Kidney (tissue), 14 donors: ENCODE results near the gene TREML2. TPM values are rescaled to one million over a fixed set of nuclear protein-coding genes. Genes with fewer than 3 reads are reported as not detected.
"Not testable (repeated sequence)": the region's sequence is repeated elsewhere in the genome, so short reads cannot be mapped to it uniquely, and the experiment has no call there.

Source experiments
- DNase-seq, 5 donors: peaks; one replicate each; pipeline ENCODE4 v3.0.0-alpha.2; 2013 to 2020
- FAIRE-seq: peaks from 2 replicates; lab custom pipeline; 2012; peaks lifted over from hg19 to GRCh38; lab: Jason Lieb, UNC
- H3K27ac ChIP-seq, 2 donors: one replicate each; pipeline ENCODE4 v1.7.0; 2013; ENCODE audit warnings: low read depth in 2 of 2, low read length in 2 of 2, inconsistent platforms in 1 of 2
- H3K27me3 ChIP-seq: one replicate; pipeline ENCODE4 v1.7.1; 2013; ENCODE audit warnings: low read length, inconsistent platforms; ENCODE audit not compliant: control insufficient read depth, insufficient read depth
- H3K36me3 ChIP-seq, 3 donors: one replicate each; pipeline versions ENCODE4 v1.7.0 to v1.7.1; 2013; ENCODE audit warnings: low read length in 3 of 3, control low read depth in 1 of 3, inconsistent platforms in 1 of 3; ENCODE audit not compliant: insufficient read depth in 3 of 3, control insufficient read depth in 2 of 3
- H3K4me1 ChIP-seq, 3 donors: one replicate each; pipeline versions ENCODE4 v1.7.0 to v1.7.1; 2013; ENCODE audit warnings: low read length in 3 of 3, inconsistent platforms in 1 of 3, low read depth in 1 of 3; ENCODE audit not compliant: control insufficient read depth in 2 of 3, insufficient read depth in 2 of 3
- H3K4me3 ChIP-seq, 3 donors: one replicate each; pipeline versions ENCODE4 v1.7.0 to v1.8.1; 2013; ENCODE audit warnings: low read length in 3 of 3, control low read depth in 1 of 3, inconsistent platforms in 1 of 3
- H3K9ac ChIP-seq, 3 donors: one replicate each; pipeline versions ENCODE4 v1.7.0 to v1.7.1; 2013; ENCODE audit warnings: low read length in 3 of 3, control low read depth in 1 of 3, inconsistent platforms in 1 of 3
- H3K9me3 ChIP-seq, 3 donors: one replicate each; pipeline versions ENCODE4 v1.7.0 to v1.7.1; 2013; ENCODE audit warnings: low read length in 3 of 3, control low read depth in 1 of 3, inconsistent platforms in 1 of 3; ENCODE audit not compliant: control insufficient read depth in 2 of 3, insufficient read depth in 1 of 3
- intact Hi-C: fragments of 100-400 bp; cut with DNase I; formaldehyde crosslinking; loops from one replicate; pipeline ENCODE4 v1.11.1; 2022
- polyA plus RNA-seq: library from polyadenylated mRNA; stranded (reverse); fragments of 350-450 nt; fragmentation: Illumina TruSeq; extraction: RNeasy Lipid Tissue Mini Kit (QIAGEN cat#74804); gene quantifications from one replicate; pipeline ENCODE4 v1.2.3, GENCODE V29; 2014; ENCODE audit warnings: low read depth, low replicate concordance; ENCODE audit not compliant: insufficient read depth
- total RNA-seq: library from RNA; stranded (reverse); fragmentation: NEBNext Ultra II Directional; extraction: Animal tissue kit (Norgen Biotek cat#: 25700); gene quantifications from one replicate; pipeline ENCODE4 v1.2.1, GENCODE V29; 2021
- TF ChIP-seq, protein P1 (sequence below): IDR thresholded peaks from 3 replicates; pipeline ENCODE4 v1.5.1; 2012; ENCODE audit warnings: mild to moderate bottlenecking, moderate library complexity, borderline replicate concordance; ENCODE audit not compliant: insufficient read depth; ENCODE audit errors: extremely low read depth
- donor health status: control.
- donor health status: control.
- donor health status: control.
- donor health status: control.
- donor health status: control.
- donor health status: DM: yes; HTN: yes; CAD: no.
- donor health status: Normal renal cell carcinoma (clear cell type).

TREML2 gene
- total and polyA plus RNA-seq, 2 donors from 2014 or later: 0.41 TPM; not detected in 1

DNA sequence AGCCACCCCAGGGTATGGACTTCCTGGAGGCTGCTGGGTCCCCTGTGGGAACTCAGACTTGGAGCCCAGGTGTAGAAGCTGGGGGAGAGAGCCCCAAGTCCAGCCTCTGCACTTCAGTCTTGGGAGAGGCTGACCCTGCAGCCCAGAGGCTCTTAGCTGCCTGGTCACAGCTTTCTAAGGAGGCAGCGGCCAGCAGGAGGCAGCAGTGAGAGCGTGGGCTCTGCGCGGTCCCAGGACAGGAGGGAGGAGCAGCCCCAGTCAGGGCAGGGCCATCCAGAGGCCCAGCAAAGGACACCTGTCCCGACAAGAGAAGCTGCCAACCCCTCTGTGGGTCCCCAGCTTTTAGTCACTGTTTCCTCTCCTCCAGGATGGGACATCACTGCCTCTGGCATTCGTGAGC lies 9.4 kb downstream of the TREML2 start:
- H3K9me3 ChIP-seq: peaks cover 0 to 7% (median 0%) of the 10 kb centered on the region in 3 donors
- no peak overlapping the region for H3K9ac ChIP-seq
- intact Hi-C loops: no loop called here
- H3K27me3 ChIP-seq: no peaks in the 10 kb centered on the region
- no peak overlapping the region for H3K4me3 ChIP-seq
- TF ChIP-seq, protein P1, sequence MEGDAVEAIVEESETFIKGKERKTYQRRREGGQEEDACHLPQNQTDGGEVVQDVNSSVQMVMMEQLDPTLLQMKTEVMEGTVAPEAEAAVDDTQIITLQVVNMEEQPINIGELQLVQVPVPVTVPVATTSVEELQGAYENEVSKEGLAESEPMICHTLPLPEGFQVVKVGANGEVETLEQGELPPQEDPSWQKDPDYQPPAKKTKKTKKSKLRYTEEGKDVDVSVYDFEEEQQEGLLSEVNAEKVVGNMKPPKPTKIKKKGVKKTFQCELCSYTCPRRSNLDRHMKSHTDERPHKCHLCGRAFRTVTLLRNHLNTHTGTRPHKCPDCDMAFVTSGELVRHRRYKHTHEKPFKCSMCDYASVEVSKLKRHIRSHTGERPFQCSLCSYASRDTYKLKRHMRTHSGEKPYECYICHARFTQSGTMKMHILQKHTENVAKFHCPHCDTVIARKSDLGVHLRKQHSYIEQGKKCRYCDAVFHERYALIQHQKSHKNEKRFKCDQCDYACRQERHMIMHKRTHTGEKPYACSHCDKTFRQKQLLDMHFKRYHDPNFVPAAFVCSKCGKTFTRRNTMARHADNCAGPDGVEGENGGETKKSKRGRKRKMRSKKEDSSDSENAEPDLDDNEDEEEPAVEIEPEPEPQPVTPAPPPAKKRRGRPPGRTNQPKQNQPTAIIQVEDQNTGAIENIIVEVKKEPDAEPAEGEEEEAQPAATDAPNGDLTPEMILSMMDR: peak; percentile 31
- FAIRE-seq (no peak), DNase-seq (peak in 3 of 5 donors; percentile 24 to 44 (median 24))
- no peaks in the 10 kb centered on the region for H3K4me1 ChIP-seq
- no peaks in the 10 kb centered on the region for H3K36me3 ChIP-seq
- H3K27ac ChIP-seq: no peak overlapping the region

DNA sequence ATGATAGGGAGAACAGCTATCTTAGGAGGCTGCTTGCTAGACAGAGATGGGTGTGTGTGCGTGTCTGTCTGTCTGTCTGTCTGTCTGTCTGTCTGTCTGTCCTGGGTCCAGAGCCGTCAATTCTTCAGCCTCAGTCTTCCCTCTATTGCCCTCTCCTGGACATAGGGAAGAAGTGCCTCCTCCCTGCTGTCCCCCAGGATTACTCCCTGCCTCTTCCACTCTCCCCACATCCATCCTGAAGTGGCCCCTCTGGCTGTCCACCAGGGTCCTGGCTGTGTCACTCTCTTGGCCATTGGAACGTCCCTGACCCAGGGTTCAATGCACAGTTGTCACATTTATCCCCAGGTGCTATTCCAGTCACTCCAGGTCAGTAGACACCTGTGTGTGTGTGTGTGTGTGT lies 10.2 kb downstream of the TREML2 start:
- intact Hi-C loops: no loop called here
- Histone ChIP-seq H3K4me1 (no peaks in the 10 kb centered on the region), H3K9me3 (peaks cover 0 to 7% (median 0%) of the 10 kb centered on the region in 3 donors), H3K9ac (no peak overlapping the region), H3K4me3 (no peak overlapping the region), H3K27ac (no peak overlapping the region), H3K27me3 (no peaks in the 10 kb centered on the region), H3K36me3 (no peaks in the 10 kb centered on the region)
- DNase-seq (no peak), FAIRE-seq (no peak)
- TF ChIP-seq, protein P1: no peak

DNA sequence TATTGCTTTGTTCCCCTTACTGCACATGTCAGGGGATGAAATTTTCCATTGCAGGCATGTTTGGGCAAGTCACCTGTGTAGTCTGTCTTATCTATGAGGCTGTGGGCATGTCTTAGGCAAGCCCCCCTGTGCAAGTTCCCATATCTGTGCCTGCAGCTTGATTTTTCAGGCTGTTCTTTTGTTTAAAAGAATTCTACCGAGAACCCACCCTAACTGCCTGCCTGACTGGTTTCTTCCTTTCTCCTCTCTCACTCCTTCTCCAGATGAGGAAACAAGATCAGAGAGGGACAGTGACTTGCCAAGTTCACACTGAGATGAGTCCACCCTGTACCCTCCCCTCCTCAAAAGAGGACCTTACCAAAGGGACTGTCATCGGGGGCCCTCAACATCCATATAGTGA lies 11.0 kb downstream of the TREML2 start:
- Histone ChIP-seq H3K9ac (no peak overlapping the region), H3K27ac (no peak overlapping the region), H3K4me3 (no peak overlapping the region), H3K9me3 (peaks cover 0 to 7% (median 0%) of the 10 kb centered on the region in 3 donors), H3K36me3 (no peaks in the 10 kb centered on the region), H3K4me1 (no peaks in the 10 kb centered on the region), H3K27me3 (no peaks in the 10 kb centered on the region)
- intact Hi-C loops: no loop called here
- TF ChIP-seq, protein P1: no peak
- no peak for DNase-seq
- no peak for FAIRE-seq

DNA sequence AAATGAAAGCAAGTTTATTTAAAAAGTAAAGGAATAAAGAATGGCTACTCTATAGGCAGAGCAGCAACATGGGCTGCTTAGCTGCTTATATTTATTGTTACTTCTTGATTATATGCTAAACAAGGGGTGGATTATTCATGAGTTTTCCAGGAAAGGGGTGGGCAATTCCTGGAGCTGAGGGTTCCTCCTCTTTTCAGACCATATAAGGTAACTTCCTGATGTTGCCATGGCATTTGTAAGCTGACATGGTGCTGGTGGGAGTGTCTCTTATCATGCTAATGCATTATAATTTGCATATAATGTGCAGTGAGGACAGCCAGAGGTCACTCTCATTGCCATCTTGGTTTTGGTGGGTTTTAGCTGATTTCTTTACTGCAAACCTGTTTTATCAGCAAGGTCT lies 11.9 kb downstream of the TREML2 start:
- H3K4me3 ChIP-seq, H3K36me3 ChIP-seq, DNase-seq, H3K27ac ChIP-seq, intact Hi-C loops, H3K4me1 ChIP-seq, FAIRE-seq, H3K9ac ChIP-seq, H3K27me3 ChIP-seq, H3K9me3 ChIP-seq: not testable (repeated sequence)
